VCaP (cell line): ENCODE measurements around the gene KAT2A.

Experiments used
- H3K27ac ChIP-seq: fragments of 450-650 bp; 2 replicates; pipeline ENCODE4 v1.5.1; 2017
- TF ChIP-seq, protein P1 (sequence below): fragments of 450-650 bp; conservative IDR thresholded peaks from 2 replicates; pipeline ENCODE4 v1.5.1; 2017; ENCODE audit warnings: mild to moderate bottlenecking, moderate library complexity

Gene KAT2A

DNA sequence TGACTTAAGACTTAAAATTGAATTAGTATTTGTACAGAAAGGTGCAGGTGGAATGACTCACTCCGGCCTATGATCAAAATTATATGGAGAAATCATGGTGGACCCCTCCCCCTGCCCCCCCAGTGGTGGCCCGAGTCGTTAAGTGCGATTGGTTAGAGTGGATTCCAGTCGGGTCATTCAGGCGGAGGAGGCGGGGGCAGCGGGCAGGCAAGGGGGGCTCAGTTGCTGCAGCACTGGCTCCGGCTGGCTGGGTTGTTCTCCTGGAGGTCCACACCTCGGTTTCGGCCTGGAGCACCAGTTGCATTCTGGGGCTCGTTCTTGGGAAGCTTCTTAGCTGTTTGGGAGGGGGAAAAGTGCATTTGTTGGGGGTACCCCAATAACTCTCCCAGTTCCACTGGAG lies 4.4 kb upstream of the KAT2A start:
- TF ChIP-seq, protein P1, sequence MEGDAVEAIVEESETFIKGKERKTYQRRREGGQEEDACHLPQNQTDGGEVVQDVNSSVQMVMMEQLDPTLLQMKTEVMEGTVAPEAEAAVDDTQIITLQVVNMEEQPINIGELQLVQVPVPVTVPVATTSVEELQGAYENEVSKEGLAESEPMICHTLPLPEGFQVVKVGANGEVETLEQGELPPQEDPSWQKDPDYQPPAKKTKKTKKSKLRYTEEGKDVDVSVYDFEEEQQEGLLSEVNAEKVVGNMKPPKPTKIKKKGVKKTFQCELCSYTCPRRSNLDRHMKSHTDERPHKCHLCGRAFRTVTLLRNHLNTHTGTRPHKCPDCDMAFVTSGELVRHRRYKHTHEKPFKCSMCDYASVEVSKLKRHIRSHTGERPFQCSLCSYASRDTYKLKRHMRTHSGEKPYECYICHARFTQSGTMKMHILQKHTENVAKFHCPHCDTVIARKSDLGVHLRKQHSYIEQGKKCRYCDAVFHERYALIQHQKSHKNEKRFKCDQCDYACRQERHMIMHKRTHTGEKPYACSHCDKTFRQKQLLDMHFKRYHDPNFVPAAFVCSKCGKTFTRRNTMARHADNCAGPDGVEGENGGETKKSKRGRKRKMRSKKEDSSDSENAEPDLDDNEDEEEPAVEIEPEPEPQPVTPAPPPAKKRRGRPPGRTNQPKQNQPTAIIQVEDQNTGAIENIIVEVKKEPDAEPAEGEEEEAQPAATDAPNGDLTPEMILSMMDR, result no peak
- no peak overlapping the region for H3K27ac ChIP-seq

GRCh38 chr17:42124256-42124655 lies 3.1 kb upstream of the KAT2A start:
- TF ChIP-seq, protein P1, result no peak
- no peak overlapping the region for H3K27ac ChIP-seq

DNA sequence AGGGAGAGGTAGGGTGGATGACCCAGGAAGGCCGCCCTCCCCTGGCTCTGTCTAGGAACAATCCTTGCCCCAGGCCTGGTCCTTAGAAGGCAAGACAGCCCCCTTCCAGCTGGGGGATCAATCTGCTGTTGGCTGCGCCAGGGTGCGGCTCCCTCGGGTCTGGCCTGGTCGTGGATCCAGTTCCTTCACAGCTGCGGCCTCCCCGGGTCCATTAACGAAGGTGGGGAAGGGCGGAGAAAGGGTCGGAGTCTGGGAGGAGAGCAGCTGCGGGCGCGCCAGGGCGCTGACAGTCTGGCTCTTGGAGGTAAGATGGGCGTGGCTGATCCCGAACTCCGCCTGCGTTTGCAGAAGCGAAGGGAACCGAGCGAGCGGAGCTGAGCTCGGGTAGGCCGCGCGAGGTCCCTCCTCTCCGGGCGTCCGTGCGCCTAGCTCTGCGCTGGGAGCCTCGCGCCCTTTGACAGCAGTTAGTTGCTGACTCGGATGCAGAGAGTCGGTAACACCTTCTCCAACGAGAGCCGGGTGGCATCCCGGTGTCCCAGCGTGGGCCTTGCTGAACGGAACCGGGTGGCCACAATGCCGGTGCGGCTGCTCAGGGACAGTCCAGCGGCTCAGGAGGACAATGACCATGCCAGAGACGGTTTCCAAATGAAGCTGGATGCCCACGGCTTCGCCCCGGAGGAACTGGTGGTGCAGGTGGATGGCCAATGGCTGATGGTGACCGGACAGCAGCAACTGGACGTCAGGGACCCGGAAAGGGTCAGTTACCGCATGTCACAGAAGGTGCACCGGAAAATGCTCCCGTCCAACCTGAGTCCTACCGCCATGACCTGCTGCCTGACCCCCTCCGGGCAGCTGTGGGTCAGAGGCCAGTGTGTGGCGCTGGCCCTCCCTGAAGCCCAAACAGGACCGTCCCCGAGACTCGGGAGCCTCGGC lies 1.5 kb upstream of the KAT2A start, which contains the start of gene HSPB9:
Gene HSPB9, plus strand, starts transcription at position 434 of the 933 bp plus-strand sequence. Its CDS starts 47 bp downstream, at position 481.
- H3K27ac ChIP-seq, result peak within 1 kb of the TSS; percentile 78; the same call in 1 of the 2 replicates
- TF ChIP-seq, protein P1, result no peak

GRCh38 chr17:42120161-42120769 lies 902 bp downstream of the KAT2A start:
- TF ChIP-seq, protein P1, result no peak
- peak overlapping the region; percentile 78; the same call in 1 of the 2 replicates for H3K27ac ChIP-seq

DNA sequence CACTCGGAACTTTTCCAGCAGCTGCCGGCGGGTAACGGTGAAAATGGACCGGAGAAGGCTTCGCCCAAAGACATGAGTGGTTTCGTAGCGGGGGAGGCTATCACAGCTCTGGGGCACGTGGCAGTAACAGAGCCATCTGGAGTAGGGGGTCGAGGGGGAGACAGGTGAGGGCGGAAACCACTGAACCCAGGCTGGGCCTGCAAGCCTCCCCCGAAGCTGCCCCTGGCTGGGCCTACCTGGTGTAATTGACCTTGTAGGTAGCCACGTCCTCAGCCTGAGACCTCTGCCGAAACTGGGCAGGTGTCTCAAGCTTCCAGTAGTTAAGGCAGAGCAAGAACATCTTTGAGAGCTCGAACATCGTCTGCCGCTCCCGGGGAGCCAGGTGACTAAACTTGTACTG lies 1.9 kb downstream of the KAT2A start:
- H3K27ac ChIP-seq, result peak overlapping the region; percentile 78; the same call in 1 of the 2 replicates
- TF ChIP-seq, protein P1, result no peak

DNA sequence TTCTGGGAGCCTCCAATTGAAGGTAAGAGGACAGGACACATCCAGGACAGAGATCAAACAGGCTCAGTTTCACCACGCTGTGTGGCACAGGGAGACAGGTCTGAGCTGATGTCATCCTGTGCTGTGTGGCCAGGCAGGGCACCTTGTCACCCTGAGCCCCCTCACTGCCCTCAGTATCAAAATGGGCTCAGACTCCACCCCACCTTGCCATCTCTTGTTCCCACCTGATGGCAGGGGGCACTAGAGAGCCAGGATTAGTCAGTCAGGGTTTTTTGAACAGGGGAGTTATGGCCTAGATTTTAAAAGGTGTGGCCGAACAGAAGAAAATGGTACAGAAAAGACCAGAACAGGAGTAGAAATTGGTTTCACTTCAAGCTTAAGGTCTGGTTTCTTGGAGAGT lies 2.6 kb downstream of the KAT2A start:
- TF ChIP-seq, protein P1, result peak; percentile 62
- H3K27ac ChIP-seq, result no peak overlapping the region

DNA sequence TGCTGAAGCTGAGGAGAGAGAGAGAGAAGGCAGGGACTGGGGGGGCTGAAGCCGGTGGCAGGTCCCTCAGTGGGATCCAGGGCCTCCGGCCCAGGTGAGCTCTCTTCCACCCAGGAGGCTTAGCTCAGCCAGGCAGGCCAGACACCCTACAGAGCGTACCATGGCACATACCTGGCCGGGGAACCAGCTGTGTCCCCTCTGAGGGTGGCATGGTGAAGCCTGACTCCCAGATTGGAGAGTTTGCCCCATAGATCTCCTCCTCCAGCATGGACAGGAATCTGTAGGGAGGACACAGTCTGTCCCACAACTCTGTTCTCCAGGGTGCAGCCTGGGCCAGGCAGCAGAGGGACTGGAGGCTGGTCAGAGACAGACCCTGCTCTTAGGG lies 3.0 kb downstream of the KAT2A start:
- H3K27ac ChIP-seq, result no peak overlapping the region
- TF ChIP-seq, protein P1, result no peak
